ENCODE results near the gene ZNF771. TPM values are rescaled to one million over a fixed set of nuclear protein-coding genes. Genes with fewer than 3 reads are reported as not detected.

Gene ZNF771
- polyA plus RNA-seq, 2 of the 4 experiments (the other 2 are of a cell fraction) = 5.7 to 7.2 TPM

DNA sequence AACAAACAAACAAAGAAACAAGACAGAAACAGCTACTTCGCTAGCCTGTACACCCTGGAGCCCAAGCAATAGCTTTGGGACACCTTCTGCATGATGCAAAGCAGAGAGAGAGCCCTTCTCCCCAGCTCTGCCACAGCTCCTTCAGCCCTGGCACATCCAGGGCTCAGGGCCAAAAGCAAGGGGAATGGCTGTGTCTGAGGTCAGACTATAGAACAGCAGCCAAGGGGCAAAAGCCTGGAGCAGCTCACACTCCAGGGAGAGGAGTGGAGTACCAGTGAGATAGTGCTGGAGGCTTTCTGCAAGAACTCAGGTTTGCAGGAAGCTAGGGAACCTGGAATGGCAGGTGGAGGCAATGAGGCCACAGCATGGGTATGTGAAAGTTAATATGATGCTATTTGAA lies 49.9 kb downstream of the ZNF771 start:
- no peak for ATAC-seq
- ChIA-PET POLR2A (no interaction called here), CTCF (interaction anchor here (1.6 to 2.4 kb wide), 3 partner anchors 8 to 158 kb away, joined by 8 to 12 read pairs (median 9); partner anchors contain the start of gene DCTPP1)
- no peak overlapping the region for H3K27ac ChIP-seq
- no peak overlapping the region for H3K4me3 ChIP-seq
- no peak for TF ChIP-seq CEBPB (IDR thresholded peaks at IDR 0.05)
- no peak for TF ChIP-seq TFCP2L1 (CRISPR knock-in tag; IDR thresholded peaks at IDR 0.05)
- no peak for TF ChIP-seq BHLHE40 (IDR thresholded peaks at IDR 0.05; ENCODE audit: low read depth, low read length)
- no peak for TF ChIP-seq TP53 (CRISPR knock-in tag; IDR thresholded peaks at IDR 0.05)
- no peak for TF ChIP-seq SMC3 (IDR thresholded peaks at IDR 0.05)
- 100% methylated on average over 1 of the region's 1 CpG for WGBS (ENCODE audit: missing lambda C conversion rate)
- DNase-seq (ENCODE audit: low read depth in 1 of 2, low spot score in 1 of 2) = no peak
- no peak overlapping the region for H3K4me2 ChIP-seq
- 0 out of 3 replicates have a peak, but pooled peaks cover 3% of the 10 kb centered on the region for H3K4me1 ChIP-seq
- FAIRE-seq = no peak
- no peaks in the 10 kb centered on the region for H3K9me3 ChIP-seq

DNA sequence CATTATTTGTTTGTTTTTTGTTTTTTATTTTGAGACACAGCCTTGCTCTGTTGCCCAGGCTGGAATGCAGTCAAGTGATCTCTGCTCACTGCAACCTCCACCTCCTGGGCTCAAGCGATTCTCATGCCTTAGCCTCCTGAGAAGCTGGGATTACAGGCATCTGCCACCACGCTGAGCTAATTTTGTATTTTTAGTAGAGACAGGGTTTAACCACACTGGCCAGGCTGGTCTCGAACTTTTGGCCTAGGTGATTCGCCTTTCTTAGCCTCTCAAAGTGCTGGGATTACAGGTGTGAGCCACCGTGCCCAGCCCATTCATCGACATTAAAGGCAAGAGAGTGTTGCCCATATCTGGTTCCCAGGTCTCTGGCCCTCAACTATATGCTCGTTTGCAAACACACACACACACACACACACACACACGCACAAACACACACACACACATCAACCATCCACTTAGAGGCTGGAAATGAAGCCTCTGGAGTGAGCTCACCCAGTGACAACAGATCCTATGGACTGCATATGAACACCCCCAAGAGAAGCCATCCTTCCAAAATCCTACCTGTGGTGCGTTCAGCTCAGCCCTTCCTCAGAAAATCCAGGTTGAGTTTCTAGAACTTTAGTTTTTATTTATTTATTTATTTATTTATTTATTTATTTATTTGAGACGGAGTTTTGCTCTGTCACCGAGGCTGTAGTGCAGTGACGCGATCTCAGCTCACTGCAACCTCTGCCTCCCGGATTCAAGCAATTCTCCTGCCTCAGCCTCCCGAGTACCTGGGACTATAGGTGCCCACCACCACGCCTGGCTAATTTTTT lies 50.5 kb downstream of the ZNF771 start:
- FAIRE-seq (no peak), ATAC-seq (no peak), DNase-seq (ENCODE audit: low read depth in 1 of 2, low spot score in 1 of 2) (no peak)
- ChIA-PET POLR2A (no interaction called here), CTCF (interaction anchor here (1.3 to 2.4 kb wide), 4 partner anchors 9 to 157 kb away, joined by 3 to 12 read pairs (median 8); partner anchors contain the start of gene DCTPP1)
- Histone ChIP-seq H3K4me2 (no peak overlapping the region), H3K27ac (no peak overlapping the region), H3K9me3 (no peaks in the 10 kb centered on the region), H3K4me1 (no peaks in the 10 kb centered on the region), H3K4me3 (no peak overlapping the region)
- peak; percentile 28; the same call in 1 of the 2 replicates for TF ChIP-seq ZC3H11A (IDR thresholded peaks at IDR 0.05)
- TF ChIP-seq ZNF302 (CRISPR knock-in tag; IDR thresholded peaks at IDR 0.05) = no peak
- 83% methylated on average over 16 of the region's 16 CpGs for WGBS (ENCODE audit: missing lambda C conversion rate)

DNA sequence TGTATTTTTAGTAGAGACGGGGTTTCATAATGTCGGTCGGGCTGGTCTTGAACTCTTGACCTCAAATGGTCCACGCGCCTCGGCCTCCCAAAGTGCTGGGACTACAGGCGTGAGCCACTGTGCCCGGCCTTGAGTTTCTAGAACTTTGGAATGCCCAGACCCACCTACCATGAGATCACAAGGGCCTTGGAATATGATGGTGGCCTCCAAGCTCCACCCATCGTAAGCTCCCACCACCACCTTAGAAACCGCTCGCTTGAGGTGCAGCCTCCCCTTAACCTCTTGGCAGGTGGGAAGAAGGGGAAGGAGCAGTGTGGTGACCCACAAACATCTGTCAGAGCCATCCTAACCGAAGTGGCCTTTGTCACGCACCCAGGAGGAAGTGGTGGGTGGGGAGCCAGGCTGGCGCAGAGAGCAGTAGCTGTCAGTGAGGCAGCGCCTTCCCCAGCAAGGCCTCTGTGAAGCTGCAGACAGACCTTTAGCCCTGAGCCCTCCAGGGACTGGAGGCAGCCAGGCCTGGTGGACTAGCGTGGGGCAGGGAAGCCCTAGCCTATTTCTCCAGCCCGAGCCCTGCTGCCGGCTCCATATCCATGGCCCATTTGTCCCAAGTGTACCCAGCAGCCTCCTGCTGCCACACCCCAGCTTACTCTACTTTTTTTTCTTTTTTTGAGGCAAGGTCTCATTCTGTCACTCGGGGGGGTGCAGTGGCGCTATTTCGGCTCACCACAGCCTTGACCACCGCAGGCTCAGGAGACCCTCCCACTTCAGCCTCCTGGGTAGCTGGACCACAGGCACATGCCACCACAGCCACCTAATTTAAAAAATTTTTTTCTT lies 51.4 kb downstream of the ZNF771 start:
- FAIRE-seq (no peak), DNase-seq (ENCODE audit: low read depth in 1 of 2, low spot score in 1 of 2) (no peak), ATAC-seq (no peak)
- Histone ChIP-seq H3K4me1 (no peaks in the 10 kb centered on the region), H3K4me3 (no peak overlapping the region), H3K9me3 (no peaks in the 10 kb centered on the region), H3K4me2 (no peak overlapping the region), H3K27ac (no peak overlapping the region)
- TF ChIP-seq HOXA7 (CRISPR knock-in tag; IDR thresholded peaks at IDR 0.05) (no peak), MAFK (IDR thresholded peaks at IDR 0.05; ENCODE audit: partially characterized antibody) (no peak), JUN (IDR thresholded peaks at IDR 0.05) (no peak), ZSCAN20 (CRISPR knock-in tag; IDR thresholded peaks at IDR 0.05) (no peak), KDM1A (IDR thresholded peaks at IDR 0.05; ENCODE audit: low read depth) (no peak), KDM5A (IDR thresholded peaks at IDR 0.05) (no peak), NPAS2 (CRISPR knock-in tag; IDR thresholded peaks at IDR 0.05; ENCODE audit: borderline replicate concordance) (no peak), POLR2AphosphoS2 (conservative IDR thresholded peaks at IDR 0.05; ENCODE audit: low read length) (no peak), EHMT2 (IDR thresholded peaks at IDR 0.05; ENCODE audit: low read depth) (no peak), ZFP36 (IDR thresholded peaks at IDR 0.05; ENCODE audit: borderline replicate concordance, partially characterized antibody) (no peak), CBX8 (IDR thresholded peaks at IDR 0.05) (no peak), TP53 (CRISPR knock-in tag; IDR thresholded peaks at IDR 0.05) (no peak), FOSL2 (IDR thresholded peaks at IDR 0.05) (no peak), FOSL2 (CRISPR knock-in tag; IDR thresholded peaks at IDR 0.05) (no peak), MYC (IDR thresholded peaks at IDR 0.05; ENCODE audit: borderline replicate concordance, low read length) (no peak)
- TF ChIP-seq, protein P1, sequence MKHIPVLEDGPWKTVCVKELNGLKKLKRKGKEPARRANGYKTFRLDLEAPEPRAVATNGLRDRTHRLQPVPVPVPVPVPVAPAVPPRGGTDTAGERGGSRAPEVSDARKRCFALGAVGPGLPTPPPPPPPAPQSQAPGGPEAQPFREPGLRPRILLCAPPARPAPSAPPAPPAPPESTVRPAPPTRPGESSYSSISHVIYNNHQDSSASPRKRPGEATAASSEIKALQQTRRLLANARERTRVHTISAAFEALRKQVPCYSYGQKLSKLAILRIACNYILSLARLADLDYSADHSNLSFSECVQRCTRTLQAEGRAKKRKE (CRISPR knock-in tag; IDR thresholded peaks at IDR 0.05; ENCODE audit: low read depth) = no peak
- TF ChIP-seq, protein P2, sequence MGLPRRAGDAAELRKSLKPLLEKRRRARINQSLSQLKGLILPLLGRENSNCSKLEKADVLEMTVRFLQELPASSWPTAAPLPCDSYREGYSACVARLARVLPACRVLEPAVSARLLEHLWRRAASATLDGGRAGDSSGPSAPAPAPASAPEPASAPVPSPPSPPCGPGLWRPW (IDR thresholded peaks at IDR 0.05) = no peak
- TF ChIP-seq, protein P3, sequence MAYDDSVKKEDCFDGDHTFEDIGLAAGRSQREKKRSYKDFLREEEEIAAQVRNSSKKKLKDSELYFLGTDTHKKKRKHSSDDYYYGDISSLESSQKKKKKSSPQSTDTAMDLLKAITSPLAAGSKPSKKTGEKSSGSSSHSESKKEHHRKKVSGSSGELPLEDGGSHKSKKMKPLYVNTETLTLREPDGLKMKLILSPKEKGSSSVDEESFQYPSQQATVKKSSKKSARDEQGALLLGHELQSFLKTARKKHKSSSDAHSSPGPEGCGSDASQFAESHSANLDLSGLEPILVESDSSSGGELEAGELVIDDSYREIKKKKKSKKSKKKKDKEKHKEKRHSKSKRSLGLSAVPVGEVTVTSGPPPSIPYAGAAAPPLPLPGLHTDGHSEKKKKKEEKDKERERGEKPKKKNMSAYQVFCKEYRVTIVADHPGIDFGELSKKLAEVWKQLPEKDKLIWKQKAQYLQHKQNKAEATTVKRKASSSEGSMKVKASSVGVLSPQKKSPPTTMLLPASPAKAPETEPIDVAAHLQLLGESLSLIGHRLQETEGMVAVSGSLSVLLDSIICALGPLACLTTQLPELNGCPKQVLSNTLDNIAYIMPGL (CRISPR knock-in tag; IDR thresholded peaks at IDR 0.05; ENCODE audit: borderline replicate concordance) = no peak
- TF ChIP-seq, protein P4, sequence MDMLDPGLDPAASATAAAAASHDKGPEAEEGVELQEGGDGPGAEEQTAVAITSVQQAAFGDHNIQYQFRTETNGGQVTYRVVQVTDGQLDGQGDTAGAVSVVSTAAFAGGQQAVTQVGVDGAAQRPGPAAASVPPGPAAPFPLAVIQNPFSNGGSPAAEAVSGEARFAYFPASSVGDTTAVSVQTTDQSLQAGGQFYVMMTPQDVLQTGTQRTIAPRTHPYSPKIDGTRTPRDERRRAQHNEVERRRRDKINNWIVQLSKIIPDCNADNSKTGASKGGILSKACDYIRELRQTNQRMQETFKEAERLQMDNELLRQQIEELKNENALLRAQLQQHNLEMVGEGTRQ (IDR thresholded peaks at IDR 0.05) = no peak
- 83% methylated on average over 22 of the region's 22 CpGs for WGBS (ENCODE audit: missing lambda C conversion rate)
- POLR2A ChIA-PET = no interaction called here
- CTCF ChIA-PET = interaction anchor here (1.3 to 2.4 kb wide), 2 partner anchors 9 to 29 kb away, joined by 3 to 9 read pairs; partner anchors contain the start of gene DCTPP1
